Activated CD4-positive, CD25-positive, alpha-beta regulatory T cell treated with anti-CD3 and anti-CD28 coated beads, Interleukin-2, amount 50 U/mL, for 72 hours (primary cell): ENCODE data around the gene ARHGAP30.

Experiments used
- DNase-seq: peaks from one replicate; pipeline ENCODE4 v3.0.0; 2021

ARHGAP30 gene

DNA sequence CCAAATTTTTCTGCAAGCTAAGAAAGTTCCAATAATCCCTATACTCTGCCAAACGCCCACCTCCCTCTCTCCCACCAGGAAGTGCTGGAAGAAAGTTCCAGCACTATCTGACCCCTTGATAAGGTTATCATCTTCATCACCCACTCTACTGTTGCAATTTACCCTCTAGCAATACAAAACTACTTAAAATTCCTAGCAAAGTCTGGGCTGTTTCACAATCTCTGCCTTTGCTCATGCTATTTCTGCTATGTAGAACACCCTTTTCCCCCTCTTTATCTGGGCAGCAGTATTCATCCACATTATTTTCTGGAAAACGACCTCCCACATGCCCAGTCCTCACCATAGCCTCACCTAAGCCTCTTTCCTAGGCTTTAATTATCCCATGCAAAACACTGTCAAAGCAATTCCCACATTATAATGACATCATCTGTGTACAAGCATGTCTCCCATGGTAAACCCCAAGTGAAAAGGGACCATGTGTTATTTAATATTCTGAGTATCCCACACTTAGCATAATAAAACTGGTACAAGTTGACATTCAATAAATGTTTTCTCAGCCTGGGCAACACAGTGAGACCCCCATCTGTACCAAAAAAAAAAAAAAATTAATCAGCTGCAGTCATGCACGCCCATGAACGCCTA, 60.7 kb downstream of the ARHGAP30 start:
- DNase-seq = no peak

DNA sequence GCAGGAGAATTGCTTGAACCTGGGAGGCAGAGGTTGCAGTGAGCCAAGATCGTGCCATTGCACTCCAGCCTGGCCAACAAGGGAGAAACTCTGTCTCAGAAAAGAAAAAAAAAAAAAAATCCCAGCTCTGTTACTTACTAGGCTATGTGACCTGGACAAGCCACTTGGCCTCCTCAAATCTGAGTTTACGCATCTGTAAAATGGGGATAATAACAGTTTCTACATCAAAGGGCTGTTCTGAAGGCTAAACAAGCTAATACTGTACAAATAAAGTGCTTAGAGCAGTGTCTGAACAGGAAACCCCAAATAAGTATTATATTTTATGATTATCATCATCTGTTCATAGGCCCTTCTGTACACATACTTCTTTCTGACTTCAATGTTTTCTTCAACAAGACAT, 62.3 kb downstream of the ARHGAP30 start:
- DNase-seq = no peak

- no peak for DNase-seq
Observed at GRCh38 chr1:161006563-161006962, 63.1 kb downstream of the ARHGAP30 start.

- no peak for DNase-seq
Observed at GRCh38 chr1:161001525-161001924, 68.2 kb downstream of the ARHGAP30 start.

GRCh38 chr1:161000736-161001480, 68.8 kb downstream of the ARHGAP30 start:
- DNase-seq = no peak

- DNase-seq = no peak
Observed at GRCh38 chr1:160999376-160999775, 70.3 kb downstream of the ARHGAP30 start.

- DNase-seq = no peak
Observed at GRCh38 chr1:160997323-160998038, 72.2 kb downstream of the ARHGAP30 start.
